K562 (cell line): ENCODE results near the gene ITPKA. TPM values are rescaled to one million over a fixed set of nuclear protein-coding genes. Genes with fewer than 3 reads are reported as not detected.

Source experiments
- ATAC-seq: fragments of 200-7000 bp; cut with Tn5 transposase; 3 replicates; pipeline ENCODE4 v1.9.1; 2020; ENCODE audit warnings: moderate library complexity
- BruUV-seq: library from RNA; stranded (reverse); fragments of 400-500 nt; replicated peaks from 2 replicates; lab custom pipeline; 2021; lab: Mats Ljungman, UMichigan
- CTCF ChIA-PET: fragments of 300-600 bp; formaldehyde crosslinking; extraction: SDS; loops from one replicate; lab custom pipeline; 2021; ENCODE audit warnings: low intra/inter-chr PET ratio; lab: Yijun Ruan, JAX
- POLR2A ChIA-PET: fragments of 300-600, 350-650 bp; sonication (Branson Sonifier 250); formaldehyde crosslinking; extraction: SDS; loops from one replicate; lab custom pipeline; 2021; ENCODE audit warnings: antibody characterized with exemption, inconsistent platforms; lab: Yijun Ruan, JAX
- DNase-seq, 4 experiments: peaks; one replicate each; pipeline versions ENCODE4 v3.0.0 to v3.0.0-alpha.2; 2011 to 2018; ENCODE audit warnings: low spot score in 3 of 4, mixed read lengths in 3 of 4; ENCODE audit errors: extremely low read depth in 1 of 4
- FAIRE-seq: peaks from 2 replicates; lab custom pipeline; 2011; peaks lifted over from hg19 to GRCh38; lab: Jason Lieb, UNC
- H2AFZ ChIP-seq: 2 replicates; pipeline ENCODE4 v1.6.0; 2011; ENCODE audit warnings: low read depth, low read length, control low read depth, inconsistent platforms
- H3K27ac ChIP-seq: fragments of 200-600 bp; 3 replicates; pipeline ENCODE4 v1.8.0; 2011; ENCODE audit warnings: low read depth, mild to moderate bottlenecking, control low read depth, inconsistent platforms, low read length, moderate library complexity, mixed read lengths; ENCODE audit errors: extremely low read depth
- H3K27me3 ChIP-seq, 2 experiments: fragments of 300-600 bp in 1 of 2; 2 replicates in 1 of 2; 3 replicates in 1 of 2; pipeline versions ENCODE4 v1.6.0 to v1.8.0; 2011; ENCODE audit warnings: inconsistent platforms in 2 of 2, low read length in 2 of 2, mild to moderate bottlenecking in 1 of 2, mixed read lengths in 1 of 2, moderate library complexity in 1 of 2; ENCODE audit not compliant: control insufficient read depth in 2 of 2, insufficient read depth in 2 of 2
- H3K36me3 ChIP-seq: fragments of 300-600 bp; 3 replicates; pipeline ENCODE4 v1.8.0; 2011; ENCODE audit warnings: mild to moderate bottlenecking, low read length, inconsistent platforms; ENCODE audit not compliant: control insufficient read depth, insufficient read depth
- H3K4me1 ChIP-seq, 2 experiments: fragments of 200-600 bp in 1 of 2; replicated peaks in 1 of 2; 2 replicates in 1 of 2; 3 replicates in 1 of 2; pipeline versions ENCODE4 v1.5.1 to v1.8.0; 2011; ENCODE audit warnings: inconsistent platforms in 2 of 2, low read length in 2 of 2, mild to moderate bottlenecking in 1 of 2, mixed read lengths in 1 of 2, moderate library complexity in 1 of 2; ENCODE audit not compliant: control insufficient read depth in 2 of 2, insufficient read depth in 2 of 2
- H3K4me2 ChIP-seq: 2 replicates; pipeline ENCODE4 v1.6.1; 2011; ENCODE audit warnings: low read length, control low read depth, inconsistent platforms, mixed read lengths; ENCODE audit not compliant: insufficient read depth
- H3K4me3 ChIP-seq: fragments of 200-600 bp; sonication (generic), shearing (Covaris generic); 2 replicates; pipeline ENCODE4 v1.5.1; 2016; ENCODE audit warnings: control low read depth, inconsistent platforms
- H3K79me2 ChIP-seq: fragments of 200-600 bp; 3 replicates; pipeline ENCODE4 v1.8.0; 2011; ENCODE audit warnings: low read length, inconsistent platforms; ENCODE audit not compliant: control insufficient read depth, insufficient read depth
- H3K9ac ChIP-seq, 2 experiments: 2 replicates each; pipeline versions ENCODE4 v1.6.0 to v1.6.1; 2011; ENCODE audit warnings: low read depth in 2 of 2, low read length in 2 of 2, control low read depth in 1 of 2, inconsistent platforms in 1 of 2, mild to moderate bottlenecking in 1 of 2, mixed read lengths in 1 of 2; ENCODE audit not compliant: insufficient read depth in 1 of 2
- H3K9me1 ChIP-seq: one replicate; pipeline ENCODE4 v1.6.0; 2011; ENCODE audit warnings: inconsistent platforms, mild to moderate bottlenecking, low read length, moderate library complexity; ENCODE audit not compliant: control insufficient read depth, insufficient read depth
- H3K9me3 ChIP-seq: replicated peaks from 2 replicates; pipeline ENCODE4 v1.5.1; 2011; ENCODE audit warnings: low read depth, low read length, inconsistent platforms; ENCODE audit not compliant: control insufficient read depth, insufficient read depth
- H4K20me1 ChIP-seq: replicated peaks from 2 replicates; pipeline ENCODE4 v1.6.1; 2011; ENCODE audit warnings: low read length, inconsistent platforms, mixed read lengths; ENCODE audit not compliant: control insufficient read depth, insufficient read depth
- CUX1 ChIP-seq: fragments of 200-800 bp; sonication (Bioruptor generic); IDR thresholded peaks from 2 replicates; pipeline ENCODE4 v1.6.1; 2016; ENCODE audit warnings: missing genetic modification characterization, missing compliant biosample characterization
- HNRNPH1 ChIP-seq: fragments of 200-400 bp; formaldehyde crosslinking; optimal IDR thresholded peaks from 2 replicates; pipeline ENCODE3; 2017; ENCODE audit warnings: low read depth, mild to moderate bottlenecking, low read length, moderate library complexity
- LARP7 ChIP-seq: fragments of 450-650 bp; IDR thresholded peaks from 2 replicates; pipeline ENCODE4 v1.6.1; 2016
- SMARCE1 ChIP-seq: fragments of 450-650 bp; IDR thresholded peaks from 2 replicates; pipeline ENCODE4 v1.7.1; 2016; ENCODE audit warnings: mild to moderate bottlenecking
- WGBS: fragments of 100-300 bp; shearing (Covaris generic); methylation state at CpG from one replicate; pipeline ENCODE4 v1.1.6; 2016; ENCODE audit warnings: low coverage, mixed read lengths; ENCODE audit not compliant: insufficient coverage; ENCODE audit errors: missing lambda C conversion rate; 5-methylcytosine and 5-hydroxymethylcytosine counted together
- in situ Hi-C: fragments of 300-500 bp; cut with MboI; formaldehyde crosslinking; loops from 4 replicates; pipeline ENCODE4 v1.15.0; 2018; ENCODE audit warnings: inconsistent platforms, mixed read lengths
- intact Hi-C: fragments of 100-400 bp; cut with micrococcal nuclease; formaldehyde crosslinking; loops from 2 replicates; pipeline ENCODE4 v1.14.2; 2022
- polyA plus RNA-seq, 8 experiments: library from polyadenylated mRNA; depleted of rRNA in 4 of 8; stranded (reverse) in 5 of 8; unstranded in 3 of 8; fragments of >200 nt; fragmentation: Nextera tagmentation in 2 of 8; fragmentation: Illumina TruSeq in 1 of 8; extraction: Ambion mirVana in 2 of 8; extraction: Trizol in 1 of 8; gene quantifications; 2 replicates each; pipeline versions ENCODE4 v1.2.1 to v1.2.3, GENCODE V29; 2011 to 2014; ENCODE audit warnings: inconsistent platforms in 1 of 8, missing spikeins in 1 of 8
- total RNA-seq, 7 experiments: library from RNA; depleted of rRNA in 6 of 7; stranded (reverse); fragments of >200 nt in 6 of 7; fragmentation: Illumina TruSeq in 2 of 7; extraction: Trizol in 2 of 7; gene quantifications; 2 replicates each; pipeline versions ENCODE4 v1.2.1 to v1.2.3, GENCODE V29; 2011 to 2021; ENCODE audit warnings: low replicate concordance in 1 of 7
- TF ChIP-seq, protein P1 (sequence below), 3 experiments: fragments of 200-800 bp in 1 of 3; sonication (Bioruptor generic) in 1 of 3; sonication (generic) in 1 of 3; formaldehyde crosslinking in 1 of 3; IDR thresholded peaks; 2 replicates each; pipeline versions ENCODE4 v1.6.1 to v1.8.0; 2016 to 2022; ENCODE audit warnings: mild to moderate bottlenecking in 2 of 3, missing compliant biosample characterization in 2 of 3, missing genetic modification characterization in 2 of 3, missing genetic modification reagents in 1 of 3

ITPKA gene
- total and polyA plus RNA-seq, 9 of the 15 experiments (the other 6 are each of a cell fraction or from before 2014, with no cell fraction given) = 0.14 to 68.4 (median 11.5) TPM

DNA sequence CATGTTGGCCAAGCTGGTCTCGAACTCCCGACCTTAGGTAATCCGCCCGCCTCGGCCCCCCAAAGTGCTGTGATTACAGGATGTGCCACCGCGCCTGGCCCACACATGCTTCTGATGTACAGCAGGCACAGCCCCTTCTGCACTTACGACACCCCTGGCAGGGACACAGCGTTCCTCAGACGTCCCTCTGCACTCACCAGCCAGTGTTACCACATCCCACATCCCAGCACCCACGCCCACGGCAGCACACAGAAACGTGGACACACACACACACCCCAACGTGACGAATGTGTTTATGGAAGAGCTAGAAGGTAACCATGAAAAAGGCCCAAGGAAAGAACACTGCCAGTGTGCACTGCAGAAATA is 51.0 kb downstream of the ITPKA start:
- H3K9me1 ChIP-seq = no peaks in the 10 kb centered on the region
- ChIA-PET CTCF (interaction anchor here (0.6 kb wide), 1 partner anchor 60 kb away, joined by 4 read pairs; no protein-coding TSS in a partner anchor), POLR2A (interaction anchor here (0.7 to 2.2 kb wide), 7 partner anchors 10 to 78 kb away, joined by 3 to 14 read pairs (median 5); no protein-coding TSS in a partner anchor)
- H3K27ac ChIP-seq = no peak overlapping the region
- whole genome bisulfite sequencing = 52% methylated on average over 10 of the region's 15 CpGs
- peak overlapping the region; percentile 100 for H3K4me3 ChIP-seq
- H3K36me3 ChIP-seq = peaks cover 12% of the 10 kb centered on the region; the same call in 1 of the 3 replicates
- H3K27me3 ChIP-seq = no peaks in the 10 kb centered on the region
- TF ChIP-seq LARP7 (0 out of 2 replicates have a peak, but pooled peaks have one; percentile 16), SMARCE1 (0 out of 2 replicates have a peak, but pooled peaks have one; percentile 4), CUX1 (CRISPR knock-in tag) (no peak), HNRNPH1 (no peak)
- TF ChIP-seq, protein P1, sequence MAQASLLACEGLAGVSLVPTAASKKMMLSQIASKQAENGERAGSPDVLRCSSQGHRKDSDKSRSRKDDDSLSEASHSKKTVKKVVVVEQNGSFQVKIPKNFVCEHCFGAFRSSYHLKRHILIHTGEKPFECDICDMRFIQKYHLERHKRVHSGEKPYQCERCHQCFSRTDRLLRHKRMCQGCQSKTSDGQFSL (CRISPR knock-in tag; IDR thresholded peaks at IDR 0.05) = no peak
- TF ChIP-seq, protein P1 (tag; IDR thresholded peaks at IDR 0.05) = 0 out of 4 replicates have a peak, but pooled peaks of 1 of the 2 experiments have one; percentile 11
- ATAC-seq (no peak), FAIRE-seq (no peak), DNase-seq (no peak)
- intact Hi-C loops = no loop called here
- peak overlapping the region; percentile 72 for H2AFZ ChIP-seq
- in situ Hi-C loops = no loop called here
- peaks cover 5 to 11% of the 10 kb centered on the region in 2 experiments; a peak in 3 of 5 replicates for H3K4me1 ChIP-seq
- no peaks in the 10 kb centered on the region for H3K9me3 ChIP-seq
- H3K4me2 ChIP-seq = peak overlapping the region; percentile 98; the same call in 1 of the 2 replicates
- peaks cover 25% of the 10 kb centered on the region for H3K79me2 ChIP-seq
- 0 out of 2 replicates have a peak, but pooled peaks cover 4% of the 10 kb centered on the region for H4K20me1 ChIP-seq
- BruUV-seq = no TSS peak
- peak overlapping the region in 1 of 2 experiments; percentile 73; a peak in 2 of 4 replicates for H3K9ac ChIP-seq
